NCI-H226 (cell line): Measurements from ENCODE around the gene PCK1.

ENCODE experiments used
- DNase-seq: peaks from one replicate; pipeline ENCODE4 v3.0.0-alpha.2; 2015

PCK1 gene

DNA sequence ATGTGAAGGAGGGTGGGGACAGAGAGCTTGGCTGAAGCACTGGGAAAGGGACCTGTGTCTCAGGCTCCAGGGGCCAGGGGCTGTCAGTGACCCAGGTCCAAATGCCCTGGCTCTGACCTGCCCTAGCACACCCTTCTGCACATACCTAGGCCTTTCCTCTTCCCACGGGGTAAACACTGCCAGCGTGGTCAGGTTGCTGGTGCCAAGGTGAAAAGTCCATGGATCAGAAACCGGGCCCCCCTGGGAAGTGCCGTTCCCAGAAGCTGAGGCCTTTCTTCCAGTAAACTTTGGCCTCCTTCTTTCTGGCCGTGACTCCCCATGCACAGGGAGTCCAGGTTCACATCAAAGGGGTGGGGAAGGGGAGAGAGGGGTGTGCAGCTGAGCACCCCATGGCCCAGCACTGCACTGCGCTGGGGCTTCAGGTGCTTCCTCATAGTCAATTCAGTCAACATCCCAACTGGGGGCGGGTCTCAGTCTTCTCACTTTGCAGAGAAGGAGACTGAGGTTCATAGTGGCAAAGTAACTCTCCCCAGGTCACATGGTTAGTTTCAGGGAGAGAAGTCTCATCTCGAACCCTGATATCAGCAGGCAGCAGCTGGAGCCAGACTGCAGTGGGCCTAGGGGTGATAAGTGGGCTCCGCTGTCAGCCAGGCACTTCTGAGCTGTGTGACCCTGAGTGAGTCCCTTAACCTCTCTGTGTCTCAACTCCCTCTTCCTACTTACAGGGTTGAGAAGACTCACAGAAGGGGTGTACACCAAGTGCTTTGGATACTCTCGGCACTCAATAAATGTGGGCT, 17.0 kb downstream of the PCK1 start:
- DNase-seq: no peak

DNA sequence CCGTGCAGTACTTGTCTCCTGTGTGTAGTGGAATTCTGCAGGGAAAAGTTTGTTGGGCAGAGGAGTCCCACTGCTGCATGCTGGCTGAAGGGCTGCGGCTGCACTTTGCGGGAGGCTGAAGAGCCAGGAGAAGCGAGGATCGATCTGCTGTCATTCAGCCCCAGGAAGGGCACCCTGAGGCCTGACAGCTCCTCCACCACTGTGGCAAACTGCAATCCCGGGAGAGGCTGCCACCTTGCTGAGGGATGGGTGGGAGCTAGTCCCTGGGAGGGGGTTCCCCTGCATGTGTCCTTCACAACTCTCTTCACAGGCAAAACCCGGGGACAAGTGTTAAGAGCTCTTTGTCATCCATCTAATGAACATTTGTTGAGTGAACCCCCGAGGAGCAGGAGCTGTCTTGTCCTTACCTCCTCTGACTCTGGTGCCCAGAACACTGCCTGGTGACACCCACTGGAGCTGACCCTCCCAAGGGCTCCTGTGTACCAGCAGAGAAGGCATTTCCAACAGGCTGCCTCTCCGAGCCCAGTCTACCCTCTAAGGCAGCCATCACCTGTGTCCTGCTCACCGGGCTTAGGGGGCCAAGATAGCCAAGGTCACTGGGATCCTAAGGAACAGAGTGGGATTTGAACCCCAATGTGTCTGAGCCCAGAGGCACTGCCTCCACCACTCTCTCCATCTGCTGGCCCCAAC, 17.7 kb downstream of the PCK1 start:
- no peak for DNase-seq

DNA sequence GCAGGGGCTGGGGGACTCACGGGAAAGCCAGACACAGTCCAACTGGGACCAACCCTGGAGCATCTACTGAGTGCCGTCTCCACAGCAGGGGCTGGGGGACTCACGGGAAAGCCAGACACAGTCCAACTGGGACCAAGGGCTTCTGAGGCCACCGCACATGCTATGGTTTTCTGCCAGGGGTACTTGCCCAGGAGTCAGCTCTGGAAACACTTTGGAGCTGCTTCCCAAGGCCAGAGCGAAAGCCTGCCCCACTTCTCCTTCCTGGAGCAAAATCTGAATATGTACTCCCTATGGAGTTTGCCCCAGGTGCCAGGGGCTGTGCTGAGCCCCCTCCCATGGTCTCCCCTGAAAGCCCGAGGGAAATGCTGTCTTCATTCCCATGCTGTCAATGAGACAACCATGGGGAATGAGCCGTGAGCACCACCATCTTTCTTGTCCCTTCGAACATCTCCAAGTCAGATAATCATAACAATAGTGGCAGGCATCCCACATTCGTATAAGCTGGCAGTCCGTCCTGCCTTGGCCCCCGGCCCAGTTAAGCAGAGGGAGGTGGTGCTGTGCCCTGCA, 18.5 kb downstream of the PCK1 start:
- DNase-seq: no peak

DNA sequence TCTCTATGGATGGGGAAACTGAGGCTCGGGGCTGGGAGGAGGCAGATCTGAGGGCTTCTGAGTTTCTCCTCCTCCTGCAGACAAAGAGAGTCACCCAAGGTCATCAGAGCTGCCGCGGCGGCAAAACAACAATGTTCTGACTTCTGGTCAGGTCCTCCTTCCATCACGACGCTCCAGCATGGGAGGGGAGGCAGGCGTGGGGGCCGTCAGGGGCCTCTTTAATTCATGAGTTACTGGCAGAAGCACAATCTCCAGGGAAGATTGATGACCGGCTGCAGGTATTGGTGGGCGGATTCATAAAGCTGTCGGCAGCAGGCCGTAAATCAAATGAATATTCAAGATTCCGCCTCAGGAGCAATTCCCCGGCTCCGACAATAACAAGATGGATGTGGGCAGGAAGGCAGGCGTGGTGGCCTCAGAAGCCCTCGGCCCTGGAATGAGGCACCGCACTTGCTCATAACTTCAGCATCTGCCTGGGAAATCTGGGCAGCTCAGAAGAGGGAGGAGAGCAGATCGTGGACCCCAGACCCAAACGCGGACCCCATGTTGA, 19.1 kb downstream of the PCK1 start:
- no peak for DNase-seq

DNA sequence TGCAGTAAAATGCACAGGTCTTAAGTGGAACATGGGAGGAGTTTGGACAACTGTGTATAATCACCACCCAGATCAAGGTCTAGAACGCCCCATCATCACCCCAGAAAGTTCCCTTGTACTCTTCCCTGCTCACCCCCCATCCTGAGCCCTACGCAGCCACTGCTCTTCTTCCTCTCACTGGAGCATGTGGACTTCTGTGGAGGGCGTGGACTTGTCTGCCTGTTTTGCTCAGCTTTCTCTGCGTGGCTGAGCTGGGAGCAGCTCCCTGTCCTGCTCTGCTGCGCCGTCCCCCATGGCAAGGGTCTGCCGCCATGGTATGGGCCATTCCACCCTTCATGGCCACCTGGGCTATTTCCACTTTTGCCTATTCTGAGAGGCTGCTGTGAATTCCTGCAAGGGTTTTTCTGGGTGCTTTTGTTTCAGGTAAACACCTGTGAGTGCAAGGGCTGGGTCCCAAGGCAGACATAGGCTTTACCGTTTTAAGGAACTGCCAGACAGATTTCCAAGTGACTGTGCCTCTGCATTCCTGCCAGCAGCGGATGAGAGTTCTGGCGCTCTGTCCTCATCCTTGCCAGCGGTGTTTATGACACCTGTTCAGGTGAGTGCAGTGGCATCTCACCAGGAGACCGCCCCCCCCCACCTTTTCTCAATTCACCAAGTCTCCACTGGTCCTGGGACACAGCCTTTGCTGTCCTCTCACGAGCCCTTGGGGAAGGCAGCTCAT, 19.7 kb downstream of the PCK1 start:
- DNase-seq: no peak

DNA sequence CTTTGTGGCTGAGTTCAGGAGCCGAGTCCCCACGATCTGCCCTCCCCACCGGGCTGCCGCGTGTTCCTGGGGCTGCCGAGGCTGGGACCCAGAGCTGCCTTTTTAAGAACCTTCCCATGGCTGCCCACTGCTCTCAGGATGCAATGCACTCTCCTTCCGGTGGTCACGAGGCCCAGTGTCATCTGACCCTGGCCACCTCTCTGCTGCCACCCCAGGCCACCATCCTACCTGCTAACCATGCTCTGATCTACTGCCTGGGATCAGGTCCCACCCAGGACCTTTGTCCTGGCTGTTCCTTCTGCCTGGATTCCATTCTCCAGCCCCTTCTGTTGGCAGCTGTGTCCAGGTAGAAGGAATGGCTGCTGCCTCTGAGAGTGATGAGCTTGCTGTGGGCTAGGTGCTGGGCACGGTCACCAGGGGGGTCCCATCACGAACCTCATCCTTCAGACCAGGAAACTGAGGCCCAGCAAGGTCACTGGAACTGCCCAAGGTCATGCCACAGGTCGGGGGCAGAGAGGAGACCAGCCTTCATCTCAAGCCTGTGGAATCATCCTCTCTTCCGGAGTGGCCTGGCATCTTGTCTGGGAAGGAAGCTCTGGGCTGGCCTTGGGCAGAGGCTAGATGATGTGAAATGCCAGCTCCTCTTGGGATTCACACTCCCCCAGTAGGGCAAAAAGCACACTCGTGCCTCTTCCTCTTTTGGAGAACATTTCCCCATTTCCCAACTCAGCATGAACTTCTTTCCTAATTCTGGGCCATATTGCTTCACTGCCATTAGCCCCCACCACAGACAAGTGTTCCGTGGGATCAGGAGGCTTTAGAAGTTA, 20.5 kb downstream of the PCK1 start:
- DNase-seq: no peak

DNA sequence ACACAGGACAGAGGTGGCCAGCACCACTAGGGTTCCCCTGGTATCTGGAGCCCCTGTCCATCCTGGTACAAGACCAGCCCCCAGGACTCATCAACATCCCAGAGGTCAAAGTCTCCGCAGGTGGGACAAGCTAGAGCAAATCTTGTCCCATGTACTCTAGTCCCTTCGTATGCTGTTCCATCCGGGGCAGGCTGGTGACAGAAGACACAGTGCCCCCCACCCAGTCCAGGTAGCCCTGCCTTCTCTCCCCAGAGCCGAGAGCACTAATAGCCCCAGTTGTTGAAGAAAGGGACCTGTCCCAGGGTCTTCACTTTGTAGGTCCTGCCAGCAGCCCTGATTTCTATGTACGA, 21.1 kb downstream of the PCK1 start:
- DNase-seq: no peak

DNA sequence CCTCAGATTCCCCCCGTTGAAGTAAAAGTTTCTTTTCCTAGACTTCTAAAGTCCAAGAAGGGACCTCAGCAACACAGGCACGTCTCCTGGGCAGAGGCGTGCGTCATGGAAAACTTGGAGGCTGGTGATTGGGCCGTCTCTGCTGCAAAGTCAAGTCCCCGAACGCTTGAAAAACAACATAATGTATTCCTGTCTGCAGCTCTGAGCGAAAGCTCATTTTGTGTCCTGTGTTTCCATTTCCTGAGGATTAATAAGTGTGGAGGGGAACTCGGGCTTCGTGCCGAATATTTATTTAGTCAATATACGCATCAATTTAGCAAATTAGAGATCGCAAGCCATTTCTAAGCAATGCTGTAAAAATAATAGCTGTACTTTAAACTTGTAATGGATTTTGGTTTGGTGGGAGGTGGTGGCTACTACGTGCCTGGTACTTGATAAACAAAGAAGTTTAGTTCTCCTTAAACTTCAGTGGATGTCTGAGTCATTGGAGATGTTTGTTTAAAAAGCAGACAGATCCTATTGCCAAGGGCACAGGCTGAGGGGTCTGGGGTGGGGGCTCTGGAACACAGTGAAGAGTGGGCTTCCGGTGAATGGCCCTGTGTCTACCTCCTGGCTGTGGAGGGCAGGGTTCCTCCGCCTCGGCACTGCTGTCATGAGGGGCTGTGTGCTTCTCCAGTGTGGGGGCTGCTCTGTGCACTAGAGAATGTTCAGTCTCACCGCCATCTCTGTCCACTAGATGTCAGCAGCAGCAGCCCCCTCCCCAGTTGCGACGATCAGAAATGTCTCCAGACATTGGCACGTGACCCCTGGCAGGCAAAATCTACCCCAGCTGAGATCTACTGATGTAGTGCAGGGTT, 21.8 kb downstream of the PCK1 start:
- DNase-seq: no peak

DNA sequence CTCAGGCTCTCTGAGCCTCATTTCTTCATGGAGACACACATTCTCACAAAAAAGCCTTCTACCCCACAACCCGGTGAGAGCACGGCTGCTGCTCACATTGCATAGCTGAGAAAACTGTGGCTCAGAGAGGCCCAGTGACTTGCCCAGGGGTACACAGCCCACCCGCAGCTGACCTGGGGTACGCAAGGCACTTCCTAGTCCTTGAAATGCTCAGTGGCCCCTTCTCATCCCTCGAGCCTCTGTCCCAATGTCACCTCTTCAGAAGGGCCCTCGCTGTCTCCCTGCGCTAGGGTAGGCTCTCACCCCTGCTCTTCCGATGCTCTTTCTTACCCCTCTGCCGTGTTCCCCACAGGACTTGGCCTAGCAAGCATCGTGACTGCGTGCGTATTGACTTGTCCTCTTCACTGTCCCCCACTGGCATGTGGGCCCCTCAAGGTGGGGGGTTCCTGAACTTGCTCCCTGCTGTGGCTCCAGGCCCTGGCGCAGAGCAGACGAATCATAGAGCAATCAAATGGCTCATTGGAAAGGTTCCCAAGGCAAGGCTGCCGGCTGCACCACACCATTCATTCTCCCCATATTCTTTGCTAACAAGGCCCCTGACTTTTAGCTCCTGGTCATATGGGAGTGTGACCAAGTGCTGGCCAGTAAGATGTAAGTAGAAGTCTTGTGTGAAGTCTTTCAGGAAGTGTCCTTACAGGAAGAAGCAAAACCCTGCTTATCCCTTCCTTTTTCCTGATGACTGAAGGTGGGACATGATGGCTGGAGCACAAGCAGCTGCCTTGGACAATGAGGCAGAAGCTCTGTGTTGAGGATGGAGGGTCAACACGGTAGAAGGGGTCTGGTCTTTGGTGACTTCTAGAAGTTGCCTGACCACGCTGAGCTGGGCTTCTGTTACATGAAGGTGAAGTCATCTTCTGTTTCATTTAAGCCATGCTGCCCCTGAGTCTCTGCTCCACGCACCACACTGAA, 22.7 kb downstream of the PCK1 start:
- DNase-seq: no peak

DNA sequence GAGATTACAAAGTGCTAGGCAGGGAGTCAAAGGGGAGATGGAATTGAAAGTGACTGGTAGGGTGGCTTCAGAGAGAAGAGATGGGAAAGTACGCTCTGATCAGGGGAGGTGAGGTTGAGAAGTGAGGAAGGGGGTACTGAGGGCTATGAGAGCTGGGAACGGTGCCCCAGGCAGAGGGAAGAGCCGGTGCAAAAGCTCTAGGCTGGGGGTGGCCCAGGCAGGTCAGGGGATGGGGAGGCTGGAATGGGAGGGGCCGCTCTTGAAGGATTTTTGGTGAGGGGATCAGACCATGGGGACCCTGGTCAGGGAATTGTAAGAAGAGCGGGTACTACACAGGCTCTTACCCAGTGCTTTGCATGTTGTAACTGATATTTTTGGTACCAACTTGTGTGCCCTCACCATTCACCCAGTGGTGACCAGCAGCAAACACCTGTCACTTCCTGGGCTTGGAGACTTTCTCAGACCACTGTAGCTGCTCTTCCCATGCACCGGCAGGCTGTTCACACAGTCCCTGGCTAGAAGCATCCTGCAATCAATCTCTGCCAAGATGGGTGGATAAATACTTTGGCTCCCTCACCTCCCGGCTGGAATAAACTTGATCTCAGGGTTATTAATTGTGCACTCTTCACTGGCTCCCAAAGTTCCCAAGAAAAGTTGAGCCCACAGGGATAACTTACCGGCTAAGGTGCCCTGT, 24.0 kb downstream of the PCK1 start:
- DNase-seq: no peak

DNA sequence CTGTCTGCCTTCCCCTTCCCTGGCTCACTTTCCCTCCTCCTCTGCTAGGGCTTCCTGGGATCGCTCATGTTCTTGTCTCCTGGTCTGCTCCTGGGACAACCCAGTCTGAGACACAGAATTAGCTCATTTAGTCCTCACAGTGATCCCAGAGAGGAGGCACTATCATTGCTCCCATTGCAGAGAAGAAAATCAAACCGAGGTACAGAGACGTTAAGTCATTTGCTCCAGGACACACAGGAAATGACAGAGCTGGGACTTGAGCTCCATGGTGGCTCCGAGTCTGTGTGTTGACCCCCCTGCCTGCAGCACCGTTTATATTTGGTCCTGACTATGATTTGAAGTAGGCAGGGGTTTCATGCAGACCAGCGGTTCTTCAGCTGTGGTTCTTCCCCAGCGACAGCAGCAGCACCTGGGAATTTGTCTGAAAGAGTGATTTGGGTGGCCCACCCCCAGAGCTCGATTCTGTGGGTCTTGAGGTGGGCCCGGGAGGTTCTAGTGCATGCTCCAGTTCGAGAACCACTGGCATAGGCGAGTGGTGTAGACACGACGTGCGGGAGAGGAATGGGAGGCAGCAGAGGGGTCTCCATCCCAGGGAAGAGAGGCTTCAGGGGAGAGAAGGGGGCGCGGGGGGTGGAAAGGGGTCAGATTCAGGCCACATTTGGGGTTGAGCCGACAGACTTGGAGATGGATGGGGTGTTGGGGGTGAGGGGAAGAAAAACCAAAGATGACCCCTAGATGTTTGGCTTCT, 24.7 kb downstream of the PCK1 start:
- no peak for DNase-seq

DNA sequence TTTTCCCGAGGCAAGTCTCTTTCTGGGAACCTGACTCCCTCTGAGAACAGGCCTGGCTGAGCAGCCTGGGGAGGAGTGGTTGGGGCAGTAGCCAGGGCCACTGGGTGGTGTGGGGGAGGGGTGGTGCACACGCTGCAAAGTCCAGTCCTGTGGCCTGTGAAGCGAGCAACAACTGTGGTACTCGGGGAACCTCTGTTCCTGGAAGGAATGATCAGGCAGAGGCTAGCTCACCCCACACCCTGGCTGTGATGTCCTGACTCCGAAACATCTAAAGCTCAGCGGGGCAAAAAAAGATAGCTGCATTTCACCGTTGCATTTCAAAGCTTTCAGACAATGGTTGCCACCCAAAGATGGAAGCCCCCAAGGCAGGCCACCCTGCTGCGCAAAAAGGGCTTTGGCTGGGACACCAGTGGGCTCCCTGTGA, 25.5 kb downstream of the PCK1 start:
- DNase-seq: no peak

DNA sequence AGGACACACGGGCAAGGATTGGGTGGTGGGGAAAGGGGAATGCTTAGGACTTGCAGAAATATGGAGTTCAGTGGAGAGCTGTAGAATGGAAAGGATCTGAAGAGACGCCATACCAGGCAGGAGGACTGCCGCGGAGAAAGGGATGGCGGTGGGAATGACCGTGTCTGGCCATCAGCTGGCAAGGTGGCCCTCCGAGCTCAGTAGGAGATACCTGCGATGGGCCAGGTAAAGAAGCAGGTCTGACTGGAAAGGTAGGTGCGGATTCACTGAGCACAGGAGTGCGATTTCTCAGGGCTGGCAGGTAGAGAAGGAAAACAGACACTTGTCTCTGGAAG, 26.0 kb downstream of the PCK1 start:
- DNase-seq: no peak

DNA sequence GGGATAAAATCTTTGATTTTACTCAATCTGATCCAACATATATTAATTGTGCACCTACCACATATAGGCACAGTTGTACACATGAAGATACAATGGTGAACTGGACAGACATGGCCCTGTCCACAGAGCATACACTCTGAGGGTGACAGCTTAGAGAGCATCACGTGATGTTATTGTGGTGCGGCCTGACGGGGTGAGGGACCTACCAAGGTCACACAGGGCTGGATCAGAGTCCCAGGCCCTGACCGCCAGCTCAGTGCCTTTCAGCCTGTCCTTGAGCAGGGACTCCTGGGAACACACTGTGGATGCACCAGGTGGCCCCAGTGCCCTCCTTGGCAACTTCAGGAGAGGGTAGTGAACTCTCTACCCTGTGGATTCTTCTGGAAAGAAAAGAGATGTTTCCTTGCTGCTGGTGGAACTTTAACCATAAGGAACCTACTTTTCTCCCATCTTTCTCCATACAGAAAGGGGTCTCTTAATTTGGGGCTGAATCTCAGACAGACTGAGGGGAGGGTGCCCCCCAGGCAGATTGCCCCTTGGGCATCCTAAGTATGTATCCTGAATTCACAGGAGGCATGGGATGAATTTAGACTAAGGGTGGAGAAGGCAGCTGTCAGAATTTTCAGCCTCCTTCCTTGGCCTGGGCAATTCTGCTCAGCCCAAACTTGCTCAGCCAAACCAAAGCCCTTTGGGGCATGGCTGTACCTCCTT, 26.5 kb downstream of the PCK1 start:
- no peak for DNase-seq

DNA sequence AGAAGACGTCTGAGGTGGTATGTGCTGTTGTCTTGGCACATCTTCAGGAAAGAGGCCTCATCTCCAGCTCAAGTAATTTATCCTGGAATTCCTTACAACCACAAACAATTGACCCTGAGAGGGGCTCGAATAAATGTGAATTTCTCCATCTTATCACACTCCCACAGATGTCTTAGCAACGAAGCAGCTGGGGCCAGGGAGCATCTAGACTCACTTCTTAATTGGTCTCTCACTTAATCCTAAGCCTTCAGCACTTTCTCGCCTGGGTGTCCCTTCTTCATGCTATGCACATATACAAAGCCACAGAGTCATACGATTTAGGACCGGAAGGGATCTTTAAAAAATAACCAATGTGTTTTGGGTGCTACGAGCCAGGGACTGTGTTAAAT, 27.1 kb downstream of the PCK1 start:
- DNase-seq: no peak

DNA sequence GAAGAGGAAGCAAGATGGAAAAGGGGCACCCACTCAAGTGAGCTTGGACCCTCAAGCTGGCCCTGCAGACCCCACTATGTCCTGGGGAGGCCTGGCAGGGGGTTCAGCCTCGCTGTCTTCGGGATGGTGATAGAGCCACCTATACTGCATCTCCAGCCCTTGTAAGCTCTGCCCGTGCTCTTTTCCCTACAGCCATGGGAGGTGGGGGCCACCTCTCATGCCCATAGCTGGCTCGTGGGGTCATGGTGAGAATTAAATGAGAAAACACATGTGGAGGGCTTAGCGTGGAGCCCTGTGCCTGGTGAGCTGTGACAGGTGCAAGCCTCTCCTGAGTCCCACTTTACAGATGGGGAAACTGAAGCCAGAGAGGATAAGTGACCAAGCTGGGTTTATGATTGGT, 27.7 kb downstream of the PCK1 start:
- no peak for DNase-seq

DNA sequence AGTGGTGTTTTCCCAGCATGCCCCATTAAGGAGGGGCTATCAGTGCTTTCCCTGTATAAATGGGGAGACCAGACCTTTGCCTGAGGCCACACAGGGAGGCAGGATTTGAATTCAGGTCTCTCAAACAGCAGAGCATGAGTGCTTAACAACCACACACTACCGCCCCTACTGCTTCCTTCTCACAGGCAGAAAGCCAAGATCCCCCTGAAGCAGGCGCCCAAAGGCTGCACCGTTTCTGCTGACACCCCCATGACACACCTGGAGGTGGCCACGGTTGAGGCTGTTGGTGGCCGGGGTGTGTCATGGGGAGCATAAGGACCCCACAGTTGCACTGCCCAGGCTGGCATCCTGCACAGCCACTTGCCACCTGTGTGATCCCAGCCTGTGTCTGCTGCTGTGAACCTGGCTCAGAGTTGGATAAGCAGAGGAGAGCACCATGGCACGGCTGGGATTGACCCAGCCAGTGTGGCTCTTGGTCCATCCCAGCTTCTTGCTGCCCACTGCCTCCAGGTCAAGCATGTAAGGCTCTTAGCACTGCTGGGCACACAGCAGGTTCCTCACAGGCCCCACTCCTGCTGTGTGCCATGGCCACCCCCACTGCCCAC, 28.3 kb downstream of the PCK1 start:
- no peak for DNase-seq
